Endothelial cell of umbilical vein (primary cell): ENCODE measurements around the gene ADGRG1. TPM values are rescaled to one million over a fixed set of nuclear protein-coding genes. Genes with fewer than 3 reads are reported as not detected.

Experiments used
- BruUV-seq: library from RNA; stranded (reverse); fragments of 400-500 nt; replicated peaks from 2 replicates; lab custom pipeline; 2021; lab: Mats Ljungman, UMichigan
- CTCF ChIA-PET: fragments of 300-600, 350-600 bp; sonication (Branson Sonifier 250); formaldehyde crosslinking; loops from one replicate; lab custom pipeline; 2021; ENCODE audit warnings: antibody characterized with exemption, inconsistent platforms; lab: Charles Lee
- POLR2A ChIA-PET: fragments of 300-600, 350-600 bp; sonication (Branson Sonifier 250); formaldehyde crosslinking; loops from one replicate; lab custom pipeline; 2021; ENCODE audit warnings: antibody characterized with exemption, inconsistent platforms; lab: Charles Lee
- DNase-seq: peaks from one replicate; pipeline ENCODE4 v3.0.0-alpha.2; 2011; ENCODE audit warnings: low read depth, low spot score
- FAIRE-seq: peaks from 2 replicates; lab custom pipeline; 2011; peaks lifted over from hg19 to GRCh38; lab: Jason Lieb, UNC
- H2AFZ ChIP-seq: 2 replicates; pipeline ENCODE4 v1.6.0; 2012; ENCODE audit warnings: low read depth, low read length, control low read depth, inconsistent platforms
- H3K27ac ChIP-seq: 2 replicates; pipeline ENCODE4 v1.5.1; 2011; ENCODE audit warnings: low read depth, mild to moderate bottlenecking, control low read depth, low read length, moderate library complexity; ENCODE audit not compliant: insufficient read depth
- H3K27me3 ChIP-seq, 2 experiments: 2 replicates each; pipeline versions ENCODE4 v1.6.0 to v1.6.1; 2011; ENCODE audit warnings: low read length in 2 of 2, mixed read lengths in 1 of 2; ENCODE audit not compliant: control insufficient read depth in 2 of 2, insufficient read depth in 2 of 2
- H3K36me3 ChIP-seq, 2 experiments: 2 replicates in 1 of 2; 3 replicates in 1 of 2; pipeline ENCODE4 v1.5.1; 2011; ENCODE audit warnings: low read length in 2 of 2, mild to moderate bottlenecking in 1 of 2, moderate library complexity in 1 of 2; ENCODE audit not compliant: control insufficient read depth in 2 of 2, insufficient read depth in 2 of 2; ENCODE audit errors: extremely low read depth in 1 of 2
- H3K4me1 ChIP-seq: 3 replicates; pipeline ENCODE4 v1.5.1; 2011; ENCODE audit warnings: mild to moderate bottlenecking, low read length; ENCODE audit not compliant: control insufficient read depth, insufficient read depth; ENCODE audit errors: extremely low read depth
- H3K4me2 ChIP-seq: 2 replicates; pipeline ENCODE4 v1.6.1; 2011; ENCODE audit warnings: low read length, control low read depth, mixed read lengths; ENCODE audit not compliant: insufficient read depth
- H3K4me3 ChIP-seq, 3 experiments: fragments of 200-600 bp in 1 of 3; sonication (generic), shearing (Covaris generic) in 1 of 3; replicated peaks in 1 of 3; 2 replicates each; pipeline ENCODE4 v1.5.1; 2011 to 2016; ENCODE audit warnings: control low read depth in 3 of 3, low read length in 3 of 3, mild to moderate bottlenecking in 2 of 3, inconsistent platforms in 1 of 3, low read depth in 1 of 3, moderate library complexity in 1 of 3; ENCODE audit not compliant: insufficient read depth in 1 of 3
- H3K79me2 ChIP-seq: 2 replicates; pipeline ENCODE4 v1.6.0; 2012; ENCODE audit warnings: low read length, inconsistent platforms; ENCODE audit not compliant: control insufficient read depth, insufficient read depth
- H3K9ac ChIP-seq: replicated peaks from 2 replicates; pipeline ENCODE3; 2011; ENCODE audit warnings: low read length, control low read depth; ENCODE audit not compliant: insufficient read depth; ENCODE audit errors: extremely low read depth
- H3K9me1 ChIP-seq: replicated peaks from 3 replicates; pipeline ENCODE4 v1.6.0; 2011; ENCODE audit warnings: mild to moderate bottlenecking, low read length; ENCODE audit not compliant: control insufficient read depth, insufficient read depth; ENCODE audit errors: extremely low read depth
- H3K9me3 ChIP-seq: replicated peaks from 2 replicates; pipeline ENCODE4 v1.5.1; 2012; ENCODE audit warnings: low read length, inconsistent platforms; ENCODE audit not compliant: control insufficient read depth, insufficient read depth
- H4K20me1 ChIP-seq: replicated peaks from 2 replicates; pipeline ENCODE3; 2011; ENCODE audit warnings: mild to moderate bottlenecking, low read length; ENCODE audit not compliant: control insufficient read depth, insufficient read depth; ENCODE audit errors: extremely low read depth
- EZH2 ChIP-seq: IDR thresholded peaks from 2 replicates; pipeline ENCODE4 v1.6.1; 2012; ENCODE audit warnings: borderline replicate concordance, low read depth, mild to moderate bottlenecking, moderate library complexity, low read length, inconsistent platforms; ENCODE audit not compliant: severe bottlenecking
- FOS ChIP-seq: IDR thresholded peaks from 2 replicates; pipeline ENCODE4 v1.6.1; 2011; ENCODE audit warnings: mild to moderate bottlenecking, low read length, moderate library complexity, borderline replicate concordance; ENCODE audit not compliant: insufficient read depth
- GATA2 ChIP-seq: IDR thresholded peaks from 2 replicates; pipeline ENCODE4 v1.7.0; 2011; ENCODE audit warnings: low read depth, mild to moderate bottlenecking, moderate library complexity, mixed read lengths, low read length; ENCODE audit not compliant: insufficient read length, insufficient read depth
- MYC ChIP-seq: IDR thresholded peaks from one replicate; pipeline ENCODE4 v1.6.1; 2011; ENCODE audit warnings: mild to moderate bottlenecking, low read depth, low read length
- POLR2A ChIP-seq: IDR thresholded peaks from 2 replicates; pipeline ENCODE4 v1.6.1; 2012; ENCODE audit warnings: low read depth, mild to moderate bottlenecking, control low read depth, low read length
- POLR2AphosphoS5 ChIP-seq: IDR thresholded peaks from 2 replicates; pipeline ENCODE4 v1.6.1; 2012; ENCODE audit warnings: low read depth, mild to moderate bottlenecking, control low read depth, low read length, moderate library complexity; ENCODE audit not compliant: insufficient read depth
- dilution Hi-C: fragments of 300-500 bp; cut with MboI; formaldehyde crosslinking; loops from one replicate; pipeline ENCODE4 v1.15.0; 2019; ENCODE audit warnings: low sequenced_read_pairs; ENCODE audit not compliant: extremely low pct_ligation_motif_present
- intact Hi-C: fragments of 100-400 bp; cut with micrococcal nuclease; formaldehyde crosslinking; loops from one replicate; pipeline ENCODE4 v1.10.0; 2022
- polyA plus RNA-seq, 4 experiments: library from polyadenylated mRNA; depleted of rRNA in 3 of 4; stranded (reverse) in 3 of 4; unstranded in 1 of 4; fragments of >200 nt; gene quantifications; 2 replicates each; pipeline versions ENCODE4 v1.2.1 to v1.2.3, GENCODE V29; 2011 to 2012; ENCODE audit warnings: missing spikeins in 1 of 4
- total RNA-seq: library from RNA; stranded (reverse); gene quantifications from 2 replicates; pipeline ENCODE4 v1.2.3, GENCODE V29; 2021
- TF ChIP-seq, protein P1 (sequence below): IDR thresholded peaks from 2 replicates; pipeline ENCODE4 v1.6.1; 2011; ENCODE audit not compliant: insufficient read depth, insufficient read length
- TF ChIP-seq, protein P2 (sequence below), 2 donors: IDR thresholded peaks; 1 replicate in 1 of 2; 2 replicates in 1 of 2; pipeline ENCODE4 v1.5.1; 2011; ENCODE audit warnings: low read length in 2 of 2, mild to moderate bottlenecking in 2 of 2, moderate library complexity in 2 of 2, control low read depth in 1 of 2, inconsistent platforms in 1 of 2, low read depth in 1 of 2; ENCODE audit not compliant: insufficient read depth in 1 of 2; ENCODE audit errors: extremely low read depth in 1 of 2

ADGRG1 gene
- total and polyA plus RNA-seq, 2 donors (not counting 3 experiments of a cell fraction or from before 2014, with no cell fraction given): 45.6 to 92.5 TPM

DNA sequence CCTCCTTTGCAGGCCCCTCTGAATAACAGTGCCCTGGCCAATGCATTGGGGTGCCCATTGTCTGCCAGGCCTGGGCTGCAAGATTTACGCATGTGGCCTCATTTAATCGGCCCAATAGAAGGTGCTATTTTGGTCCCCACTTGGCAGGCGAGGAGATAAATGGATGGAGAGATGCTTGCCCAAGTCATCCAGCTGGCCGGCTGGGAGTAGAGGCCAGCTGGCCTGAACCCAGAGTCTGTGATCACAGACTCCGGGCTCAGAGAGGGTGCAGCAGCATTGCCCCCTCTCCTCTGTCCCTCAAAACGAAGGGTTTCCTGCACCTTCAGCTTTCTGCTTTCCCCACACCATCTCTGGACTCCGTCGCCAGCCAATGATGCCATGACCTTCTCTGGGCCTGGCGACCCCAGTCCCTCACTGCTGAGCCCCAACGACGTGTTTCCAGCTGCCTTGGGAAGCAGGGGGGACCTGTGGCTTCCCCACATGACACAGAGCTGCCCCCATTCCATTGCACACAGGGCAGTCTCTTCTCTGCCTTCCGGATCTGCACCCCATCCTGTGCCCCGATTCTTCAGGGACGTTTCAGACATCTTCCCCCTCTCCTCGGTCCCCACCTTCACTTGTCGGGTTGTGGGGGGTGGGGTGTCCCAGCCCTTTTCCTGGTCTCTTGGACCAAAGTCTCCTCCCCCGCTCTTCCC is 3.5 kb upstream of the ADGRG1 start:
- TF ChIP-seq, protein P1, sequence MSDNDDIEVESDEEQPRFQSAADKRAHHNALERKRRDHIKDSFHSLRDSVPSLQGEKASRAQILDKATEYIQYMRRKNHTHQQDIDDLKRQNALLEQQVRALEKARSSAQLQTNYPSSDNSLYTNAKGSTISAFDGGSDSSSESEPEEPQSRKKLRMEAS: no peak
- no peak for TF ChIP-seq POLR2A
- TF ChIP-seq EZH2: no peak
- TF ChIP-seq GATA2: no peak
- no peak for TF ChIP-seq POLR2AphosphoS5
- TF ChIP-seq FOS: no peak
- TF ChIP-seq, protein P2, sequence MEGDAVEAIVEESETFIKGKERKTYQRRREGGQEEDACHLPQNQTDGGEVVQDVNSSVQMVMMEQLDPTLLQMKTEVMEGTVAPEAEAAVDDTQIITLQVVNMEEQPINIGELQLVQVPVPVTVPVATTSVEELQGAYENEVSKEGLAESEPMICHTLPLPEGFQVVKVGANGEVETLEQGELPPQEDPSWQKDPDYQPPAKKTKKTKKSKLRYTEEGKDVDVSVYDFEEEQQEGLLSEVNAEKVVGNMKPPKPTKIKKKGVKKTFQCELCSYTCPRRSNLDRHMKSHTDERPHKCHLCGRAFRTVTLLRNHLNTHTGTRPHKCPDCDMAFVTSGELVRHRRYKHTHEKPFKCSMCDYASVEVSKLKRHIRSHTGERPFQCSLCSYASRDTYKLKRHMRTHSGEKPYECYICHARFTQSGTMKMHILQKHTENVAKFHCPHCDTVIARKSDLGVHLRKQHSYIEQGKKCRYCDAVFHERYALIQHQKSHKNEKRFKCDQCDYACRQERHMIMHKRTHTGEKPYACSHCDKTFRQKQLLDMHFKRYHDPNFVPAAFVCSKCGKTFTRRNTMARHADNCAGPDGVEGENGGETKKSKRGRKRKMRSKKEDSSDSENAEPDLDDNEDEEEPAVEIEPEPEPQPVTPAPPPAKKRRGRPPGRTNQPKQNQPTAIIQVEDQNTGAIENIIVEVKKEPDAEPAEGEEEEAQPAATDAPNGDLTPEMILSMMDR (IDR thresholded peaks at IDR 0.05; ENCODE audit: extremely low read depth in 1 of 2, insufficient read depth in 1 of 2, low read depth in 1 of 2, low read length in 2 of 2): no peak
- no peak for TF ChIP-seq MYC
- FAIRE-seq: no peak
- POLR2A ChIA-PET: no interaction called here
- no peak for DNase-seq
- no peak overlapping the region for H3K9ac ChIP-seq
- H3K27me3 ChIP-seq: no peaks in the 10 kb centered on the region
- H3K4me1 ChIP-seq: peaks cover 24% of the 10 kb centered on the region
- H4K20me1 ChIP-seq: no peaks in the 10 kb centered on the region
- no peaks in the 10 kb centered on the region for H3K9me1 ChIP-seq
- BruUV-seq: no TSS peak
- no peaks in the 10 kb centered on the region for H3K9me3 ChIP-seq
- peaks cover 14% of the 10 kb centered on the region for H3K79me2 ChIP-seq
- CTCF ChIA-PET: interaction anchor here (1.0 to 2.1 kb wide), 5 partner anchors 13 to 34 kb away, joined by 3 to 8 read pairs (median 5); no protein-coding TSS in a partner anchor
- no peak overlapping the region for H3K4me2 ChIP-seq
- H3K4me3 ChIP-seq: no peak overlapping the region
- H2AFZ ChIP-seq: no peak overlapping the region
- no peak overlapping the region for H3K27ac ChIP-seq
- intact Hi-C loops (no loop called here), dilution Hi-C loops (no loop called here)
- H3K36me3 ChIP-seq: no peaks in the 10 kb centered on the region
